Suprapubic skin (tissue), 4 donors: ENCODE results near the gene BLOC1S5.

Experiments used
- POLR2A ChIP-seq, 2 donors: fragments of 450-650 bp; IDR thresholded peaks; one replicate each; pipeline ENCODE4 v1.6.1; 2017; ENCODE audit warnings: antibody characterized with exemption in 2 of 2, mild to moderate bottlenecking in 2 of 2, moderate library complexity in 2 of 2
- POLR2AphosphoS5 ChIP-seq, 3 donors: sonication (generic); formaldehyde crosslinking; IDR thresholded peaks; one replicate each; pipeline ENCODE4 v1.6.1; 2017; ENCODE audit warnings: antibody characterized with exemption in 3 of 3
- TF ChIP-seq, protein P1 (sequence below), 2 donors: fragments of 200-600 bp in 1 of 2; fragments of 450-650 bp in 1 of 2; sonication (generic) in 1 of 2; IDR thresholded peaks; one replicate each; pipeline ENCODE4 v1.5.1; 2016 to 2019; ENCODE audit warnings: antibody characterized with exemption in 2 of 2, mild to moderate bottlenecking in 1 of 2, moderate library complexity in 1 of 2

DNA sequence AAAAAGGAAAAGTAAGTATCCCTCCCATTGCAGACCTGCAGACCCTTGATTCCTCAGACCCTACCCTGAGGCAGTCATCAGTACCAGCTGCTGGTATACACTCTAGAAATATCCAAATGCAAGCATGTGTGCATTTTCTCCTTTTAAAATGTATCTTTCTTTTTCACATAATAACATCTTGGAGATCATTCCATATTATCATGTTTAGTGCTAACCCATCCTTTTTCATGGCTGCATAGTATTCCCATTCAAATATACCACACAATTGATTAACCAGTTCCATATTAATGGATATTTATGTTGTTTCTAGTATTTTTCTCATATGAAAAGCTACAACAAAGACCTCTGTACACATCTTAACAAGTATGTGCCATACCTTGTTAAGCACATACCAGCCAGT is 70.8 kb downstream of the BLOC1S5 start:
- TF ChIP-seq, protein P1, sequence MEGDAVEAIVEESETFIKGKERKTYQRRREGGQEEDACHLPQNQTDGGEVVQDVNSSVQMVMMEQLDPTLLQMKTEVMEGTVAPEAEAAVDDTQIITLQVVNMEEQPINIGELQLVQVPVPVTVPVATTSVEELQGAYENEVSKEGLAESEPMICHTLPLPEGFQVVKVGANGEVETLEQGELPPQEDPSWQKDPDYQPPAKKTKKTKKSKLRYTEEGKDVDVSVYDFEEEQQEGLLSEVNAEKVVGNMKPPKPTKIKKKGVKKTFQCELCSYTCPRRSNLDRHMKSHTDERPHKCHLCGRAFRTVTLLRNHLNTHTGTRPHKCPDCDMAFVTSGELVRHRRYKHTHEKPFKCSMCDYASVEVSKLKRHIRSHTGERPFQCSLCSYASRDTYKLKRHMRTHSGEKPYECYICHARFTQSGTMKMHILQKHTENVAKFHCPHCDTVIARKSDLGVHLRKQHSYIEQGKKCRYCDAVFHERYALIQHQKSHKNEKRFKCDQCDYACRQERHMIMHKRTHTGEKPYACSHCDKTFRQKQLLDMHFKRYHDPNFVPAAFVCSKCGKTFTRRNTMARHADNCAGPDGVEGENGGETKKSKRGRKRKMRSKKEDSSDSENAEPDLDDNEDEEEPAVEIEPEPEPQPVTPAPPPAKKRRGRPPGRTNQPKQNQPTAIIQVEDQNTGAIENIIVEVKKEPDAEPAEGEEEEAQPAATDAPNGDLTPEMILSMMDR (IDR thresholded peaks at IDR 0.05), result no peak
- TF ChIP-seq POLR2A (IDR thresholded peaks at IDR 0.05) (no peak), POLR2AphosphoS5 (IDR thresholded peaks at IDR 0.05) (no peak)
